SK-N-SH (cell line): ENCODE results near the gene COPS9. TPM values are rescaled to one million over a fixed set of nuclear protein-coding genes. Genes with fewer than 3 reads are reported as not detected.

Source experiments
- CTCF ChIA-PET: fragments of 300-600, 350-600 bp; formaldehyde crosslinking; extraction: SDS; loops from one replicate; lab custom pipeline; 2021; lab: Yijun Ruan, JAX
- POLR2A ChIA-PET: fragments of 350-600 bp; sonication (Branson Sonifier 250); formaldehyde crosslinking; extraction: SDS; loops from one replicate; lab custom pipeline; 2020; ENCODE audit warnings: antibody characterized with exemption, inconsistent platforms; lab: Yijun Ruan, JAX
- DNase-seq: peaks from one replicate; pipeline ENCODE4 v3.0.0; 2012
- H2AFZ ChIP-seq: fragments of 200-600 bp; sonication (generic); 2 replicates; pipeline ENCODE4 v1.8.1; 2016; ENCODE audit warnings: antibody characterized with exemption, mild to moderate bottlenecking, low read depth
- H3F3A ChIP-seq: fragments of 200-600 bp; sonication (generic); replicated peaks from 2 replicates; pipeline ENCODE3; 2016; ENCODE audit warnings: antibody characterized with exemption, mild to moderate bottlenecking; ENCODE audit not compliant: insufficient read depth
- H3K27ac ChIP-seq, 2 experiments: fragments of 200-500 bp in 1 of 2; fragments of 200-600 bp in 1 of 2; sonication (Bioruptor generic) in 1 of 2; sonication (generic), shearing (Covaris generic) in 1 of 2; 2 replicates each; pipeline versions ENCODE4 v1.5.1 to v1.6.1; 2014 to 2016; ENCODE audit warnings: low read depth in 2 of 2, inconsistent platforms in 1 of 2, low read length in 1 of 2, mild to moderate bottlenecking in 1 of 2, mixed read lengths in 1 of 2
- H3K27me3 ChIP-seq: fragments of 200-600 bp; sonication (generic), shearing (Covaris generic); 2 replicates; pipeline ENCODE4 v1.6.1; 2016; ENCODE audit warnings: mixed run types; ENCODE audit not compliant: insufficient read depth
- H3K36me3 ChIP-seq, 2 experiments: fragments of 200-500 bp in 1 of 2; fragments of 200-600 bp in 1 of 2; sonication (Bioruptor generic) in 1 of 2; sonication (generic) in 1 of 2; replicated peaks in 1 of 2; 2 replicates each; pipeline versions ENCODE3 to v1.5.1; 2014 to 2016; ENCODE audit warnings: low read length in 1 of 2, mild to moderate bottlenecking in 1 of 2; ENCODE audit not compliant: insufficient read depth in 2 of 2, control insufficient read depth in 1 of 2
- H3K4me1 ChIP-seq, 2 experiments: fragments of 200-500 bp in 1 of 2; fragments of 200-600 bp in 1 of 2; sonication (Bioruptor generic) in 1 of 2; sonication (generic), shearing (Covaris generic) in 1 of 2; 2 replicates each; pipeline versions ENCODE4 v1.5.1 to v1.6.1; 2014 to 2016; ENCODE audit warnings: low read depth in 1 of 2, low read length in 1 of 2, mixed run types in 1 of 2; ENCODE audit not compliant: insufficient read depth in 2 of 2, control insufficient read depth in 1 of 2
- H3K4me2 ChIP-seq: fragments of 200-600 bp; sonication (generic), shearing (Covaris generic); 2 replicates; pipeline ENCODE4 v1.6.1; 2017; ENCODE audit warnings: mixed run types
- H3K4me3 ChIP-seq, 2 experiments: fragments of 200-500 bp in 1 of 2; fragments of 200-600 bp in 1 of 2; sonication (Bioruptor generic) in 1 of 2; sonication (generic), shearing (Covaris generic) in 1 of 2; 2 replicates each; pipeline versions ENCODE4 v1.5.1 to v1.8.1; 2014 to 2016; ENCODE audit warnings: low read depth in 2 of 2, inconsistent platforms in 1 of 2, low read length in 1 of 2, mild to moderate bottlenecking in 1 of 2, mixed read lengths in 1 of 2, moderate library complexity in 1 of 2
- H3K79me2 ChIP-seq: fragments of 200-600 bp; sonication (generic); 2 replicates; pipeline ENCODE4 v1.8.1; 2017; ENCODE audit warnings: mild to moderate bottlenecking; ENCODE audit not compliant: insufficient read depth
- H3K9ac ChIP-seq: fragments of 200-600 bp; sonication (generic); 2 replicates; pipeline ENCODE4 v1.6.1; 2017; ENCODE audit warnings: mixed run types
- H3K9me2 ChIP-seq: fragments of 200-600 bp; sonication (generic); 2 replicates; pipeline ENCODE4 v1.6.1; 2017; ENCODE audit warnings: mixed run types
- H3K9me3 ChIP-seq: fragments of 200-600 bp; sonication (generic); 2 replicates; pipeline ENCODE4 v1.6.1; 2017; ENCODE audit warnings: mixed run types, mild to moderate bottlenecking, moderate library complexity
- H4K20me1 ChIP-seq: fragments of 200-600 bp; sonication (generic); 2 replicates; pipeline ENCODE4 v1.6.1; 2017; ENCODE audit warnings: mild to moderate bottlenecking, mixed run types; ENCODE audit not compliant: insufficient read depth
- FOXJ3 ChIP-seq: sonication (generic); formaldehyde crosslinking; IDR thresholded peaks from 2 replicates; pipeline ENCODE4 v1.5.1; 2020; ENCODE audit warnings: mild to moderate bottlenecking, missing genetic modification reagents
- JUND ChIP-seq: IDR thresholded peaks from 2 replicates; pipeline ENCODE4 v1.4.0; 2012
- NFIC ChIP-seq: IDR thresholded peaks from 2 replicates; pipeline ENCODE4 v1.4.0; 2012; ENCODE audit warnings: borderline replicate concordance
- PBX3 ChIP-seq: IDR thresholded peaks from 2 replicates; pipeline ENCODE4; 2012
- POLR2AphosphoS5 ChIP-seq: IDR thresholded peaks from 2 replicates; pipeline ENCODE4 v1.6.1; 2012; ENCODE audit warnings: low read depth, low read length
- REST ChIP-seq: IDR thresholded peaks from 2 replicates; pipeline ENCODE4 v1.6.1; 2012; ENCODE audit warnings: mild to moderate bottlenecking, low read depth, low read length, moderate library complexity
- SIN3A ChIP-seq: IDR thresholded peaks from 2 replicates; pipeline ENCODE4 v1.6.1; 2012; ENCODE audit warnings: low read depth, mild to moderate bottlenecking, low read length, moderate library complexity, borderline replicate concordance
- YY1 ChIP-seq: IDR thresholded peaks from 2 replicates; pipeline ENCODE4 v1.4.0; 2012; ENCODE audit warnings: low read depth, mild to moderate bottlenecking
- WGBS: methylation state at CpG from one replicate; pipeline ENCODE4 v1.1.6; 2017; ENCODE audit warnings: low lambda C conversion rate; 5-methylcytosine and 5-hydroxymethylcytosine counted together
- polyA plus RNA-seq, 3 experiments: library from polyadenylated mRNA; depleted of rRNA; stranded (reverse); fragments of >200 nt; gene quantifications; 2 replicates each; pipeline ENCODE4 v1.2.3, GENCODE V29; 2012
- TF ChIP-seq, protein P1 (sequence below): IDR thresholded peaks from 2 replicates; pipeline ENCODE4 v1.4.0; 2012; ENCODE audit warnings: low read depth, borderline replicate concordance

COPS9 gene
- polyA plus RNA-seq, 1 of the 3 experiments (the other 2 are of a cell fraction): 717 TPM

DNA sequence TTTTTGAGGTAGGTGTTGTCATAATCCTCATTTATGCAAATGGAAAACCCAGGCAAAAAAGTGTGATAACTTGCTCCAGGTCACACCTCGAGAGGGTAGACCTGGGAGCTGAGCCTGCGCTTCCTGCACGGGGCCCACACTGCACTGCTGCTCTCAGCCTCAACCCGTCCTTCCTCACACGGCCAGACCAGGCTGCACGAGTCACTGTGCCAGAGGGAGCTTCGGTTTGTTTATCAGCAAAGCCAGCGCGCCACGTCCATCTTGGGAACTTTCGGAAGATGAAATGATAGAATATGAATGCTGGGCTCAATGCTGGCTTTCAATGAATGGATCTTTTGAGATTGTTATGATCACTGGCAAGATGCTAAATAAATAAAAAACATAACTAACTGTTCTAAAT, 14.4 kb downstream of the COPS9 start:
- H3K4me3 ChIP-seq: no peak overlapping the region
- H3K27me3 ChIP-seq: no peaks in the 10 kb centered on the region
- WGBS: 34% methylated on average over 11 of the region's 11 CpGs
- H3K27ac ChIP-seq: no peak overlapping the region
- peaks cover 0 to 4% of the 10 kb centered on the region in 2 experiments for H3K36me3 ChIP-seq
- POLR2A ChIA-PET: no interaction called here
- H3K79me2 ChIP-seq: no peaks in the 10 kb centered on the region
- DNase-seq: peak; percentile 22
- no peak overlapping the region for H2AFZ ChIP-seq
- H3K9me3 ChIP-seq: no peaks in the 10 kb centered on the region; the same call in 1 of the 2 replicates
- no peaks in the 10 kb centered on the region for H3K9me2 ChIP-seq
- H3K4me2 ChIP-seq: no peak overlapping the region
- H4K20me1 ChIP-seq: no peaks in the 10 kb centered on the region
- H3K9ac ChIP-seq: no peak overlapping the region
- no peak for TF ChIP-seq FOXJ3
- TF ChIP-seq, protein P1, sequence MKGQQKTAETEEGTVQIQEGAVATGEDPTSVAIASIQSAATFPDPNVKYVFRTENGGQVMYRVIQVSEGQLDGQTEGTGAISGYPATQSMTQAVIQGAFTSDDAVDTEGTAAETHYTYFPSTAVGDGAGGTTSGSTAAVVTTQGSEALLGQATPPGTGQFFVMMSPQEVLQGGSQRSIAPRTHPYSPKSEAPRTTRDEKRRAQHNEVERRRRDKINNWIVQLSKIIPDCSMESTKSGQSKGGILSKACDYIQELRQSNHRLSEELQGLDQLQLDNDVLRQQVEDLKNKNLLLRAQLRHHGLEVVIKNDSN: no peak
- TF ChIP-seq REST: no peak
- TF ChIP-seq, all 33 proteins: peak for 0
- Histone ChIP-seq H3F3A (no peaks in the 10 kb centered on the region), H3K4me1 (no peaks in the 10 kb centered on the region)
- CTCF ChIA-PET: interaction anchor here (1.4 kb wide), 1 partner anchor 29 kb away, joined by 3 read pairs; no protein-coding TSS in a partner anchor

DNA sequence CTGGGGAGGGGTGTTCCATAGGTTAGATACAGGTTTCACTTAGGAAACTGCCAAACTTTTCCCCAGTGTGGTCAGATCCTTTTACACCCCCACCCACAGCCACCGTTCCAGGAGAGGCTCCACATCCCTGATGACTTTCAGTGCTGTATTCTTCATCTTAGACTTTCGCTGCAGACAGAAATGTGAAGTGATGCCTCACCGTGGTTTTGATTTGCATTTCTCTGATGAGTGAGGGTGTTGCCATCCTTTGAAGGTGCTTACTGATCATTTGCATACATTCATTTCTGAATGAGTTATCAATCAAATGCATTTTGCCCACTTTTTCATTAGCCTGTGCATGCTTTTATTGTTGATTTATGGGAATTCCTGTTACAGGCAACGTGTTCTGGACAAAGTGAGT, 14.9 kb downstream of the COPS9 start:
- no peaks in the 10 kb centered on the region for H4K20me1 ChIP-seq
- DNase-seq: no peak
- no peaks in the 10 kb centered on the region for H3F3A ChIP-seq
- H3K4me1 ChIP-seq: no peaks in the 10 kb centered on the region
- no peak overlapping the region for H3K27ac ChIP-seq
- no peaks in the 10 kb centered on the region for H3K27me3 ChIP-seq
- H3K36me3 ChIP-seq: no peaks in the 10 kb centered on the region
- POLR2A ChIA-PET: no interaction called here
- WGBS: 44% methylated on average over 4 of the region's 4 CpGs
- TF ChIP-seq PBX3 (no peak), SIN3A (no peak), YY1 (no peak), REST (no peak), NFIC (no peak), JUND (no peak), POLR2AphosphoS5 (no peak)
- TF ChIP-seq, protein P1: no peak
- TF ChIP-seq, all 33 proteins: peak for 0
- Histone ChIP-seq H2AFZ (no peak overlapping the region), H3K4me3 (no peak overlapping the region), H3K9ac (no peak overlapping the region), H3K9me3 (no peaks in the 10 kb centered on the region; the same call in 1 of the 2 replicates), H3K9me2 (no peaks in the 10 kb centered on the region), H3K4me2 (no peak overlapping the region), H3K79me2 (no peaks in the 10 kb centered on the region)
- CTCF ChIA-PET: interaction anchor here (1.4 kb wide), 1 partner anchor 29 kb away, joined by 3 read pairs; no protein-coding TSS in a partner anchor
